Activated CD8-positive, alpha-beta T cell treated with anti-CD3 and anti-CD28 coated beads for 36 hours (primary cell): ENCODE measurements around the gene TPH1. TPM values are rescaled to one million over a fixed set of nuclear protein-coding genes. Genes with fewer than 3 reads are reported as not detected.

Source experiments
- ATAC-seq: fragments of 200-7000 bp; cut with Tn5 transposase; one replicate; pipeline ENCODE4 v1.10.0; 2021; ENCODE audit warnings: mild to moderate bottlenecking, moderate library complexity
- CTCF ChIA-PET: fragments of 350-600 bp; sonication (Branson Sonifier 250); formaldehyde crosslinking; loops from one replicate; lab custom pipeline; 2021; ENCODE audit warnings: antibody characterized with exemption; lab: Charles Lee
- POLR2A ChIA-PET: fragments of 350-600 bp; sonication (Branson Sonifier 250); formaldehyde crosslinking; loops from one replicate; lab custom pipeline; 2021; ENCODE audit warnings: antibody characterized with exemption; lab: Charles Lee
- DNase-seq: peaks from one replicate; pipeline ENCODE4 v3.0.0-alpha.2; 2020
- H3K27ac Mint-ChIP-seq: one replicate; pipeline ENCODE4 v1.8.0; 2021; ENCODE audit warnings: mild to moderate bottlenecking, mixed read lengths
- H3K27me3 Mint-ChIP-seq: one replicate; pipeline ENCODE4 v1.8.0; 2021; ENCODE audit warnings: mixed read lengths
- H3K36me3 Mint-ChIP-seq: one replicate; pipeline ENCODE4 v1.8.0; 2021; ENCODE audit warnings: low read depth, mixed read lengths
- H3K4me1 Mint-ChIP-seq: one replicate; pipeline ENCODE4 v1.8.0; 2021; ENCODE audit warnings: low read depth, mixed read lengths
- H3K4me3 Mint-ChIP-seq: one replicate; pipeline ENCODE4 v1.8.0; 2021; ENCODE audit warnings: mild to moderate bottlenecking, moderate library complexity, mixed read lengths
- H3K9me3 Mint-ChIP-seq: one replicate; pipeline ENCODE4 v1.8.0; 2021; ENCODE audit warnings: mixed read lengths
- CTCF ChIP-seq: fragments of 200-600 bp; IDR thresholded peaks from one replicate; pipeline ENCODE4 v1.8.0; 2022; ENCODE audit warnings: antibody characterized with exemption, mild to moderate bottlenecking
- intact Hi-C: fragments of 100-400 bp; cut with micrococcal nuclease; formaldehyde crosslinking; loops from one replicate; pipeline ENCODE4 v1.10.0; 2022
- total RNA-seq, 2 experiments: library from RNA; stranded (reverse); gene quantifications; one replicate each; pipeline ENCODE4 v1.2.3, GENCODE V29; 2021

The TPH1 gene
- total RNA-seq, 2 experiments from 2014 or later = 0.18 to 0.23 TPM

GRCh38 chr11:18063862-18064434 lies 17.9 kb upstream of the TPH1 start:
- ChIA-PET POLR2A (no interaction called here), CTCF (interaction anchor here (1.3 kb wide), 1 partner anchor 72 kb away, joined by 4 read pairs; no protein-coding TSS in a partner anchor)
- ATAC-seq = no peak

GRCh38 chr11:18063125-18063524 lies 17.1 kb upstream of the TPH1 start:
- Mint-ChIP-seq H3K9me3 (no peaks in the 10 kb centered on the region), H3K27ac (no peak overlapping the region), H3K4me1 (no peaks in the 10 kb centered on the region), H3K27me3 (no peaks in the 10 kb centered on the region), H3K36me3 (no peaks in the 10 kb centered on the region), H3K4me3 (no peak overlapping the region)
- DNase-seq (no peak), ATAC-seq (no peak)
- intact Hi-C loops = no loop called here
- TF ChIP-seq CTCF = no peak
- POLR2A ChIA-PET = no interaction called here
- CTCF ChIA-PET = interaction anchor here (1.3 kb wide), 1 partner anchor 72 kb away, joined by 4 read pairs; no protein-coding TSS in a partner anchor

More at GRCh38 chr11:18063862-18064434, 17.9 kb upstream of the TPH1 start:
- DNase-seq = no peak
- intact Hi-C loops = no loop called here
- Mint-ChIP-seq H3K9me3 (no peaks in the 10 kb centered on the region), H3K27ac (no peak overlapping the region), H3K27me3 (no peaks in the 10 kb centered on the region), H3K36me3 (no peaks in the 10 kb centered on the region), H3K4me3 (no peak overlapping the region), H3K4me1 (no peaks in the 10 kb centered on the region)
- TF ChIP-seq CTCF = no peak

- H3K4me1 Mint-ChIP-seq = no peaks in the 10 kb centered on the region
- ATAC-seq (no peak), DNase-seq (no peak)
- CTCF ChIA-PET = no interaction called here
- POLR2A ChIA-PET = no interaction called here
- no peak for TF ChIP-seq CTCF
- intact Hi-C loops = no loop called here
- H3K36me3 Mint-ChIP-seq = no peaks in the 10 kb centered on the region
- no peaks in the 10 kb centered on the region for H3K9me3 Mint-ChIP-seq
- no peak overlapping the region for H3K27ac Mint-ChIP-seq
- no peaks in the 10 kb centered on the region for H3K27me3 Mint-ChIP-seq
- no peak overlapping the region for H3K4me3 Mint-ChIP-seq
These were observed 15.3 kb upstream of the TPH1 start for GRCh38 chr11:18061351-18061750.

- CTCF ChIA-PET = no interaction called here
- no peak overlapping the region for H3K27ac Mint-ChIP-seq
- DNase-seq (no peak), ATAC-seq (no peak)
- intact Hi-C loops = no loop called here
- no peaks in the 10 kb centered on the region for H3K36me3 Mint-ChIP-seq
- no peaks in the 10 kb centered on the region for H3K4me1 Mint-ChIP-seq
- no peaks in the 10 kb centered on the region for H3K27me3 Mint-ChIP-seq
- H3K9me3 Mint-ChIP-seq = no peaks in the 10 kb centered on the region
- POLR2A ChIA-PET = interaction anchor here (0.6 to 1.0 kb wide), 2 partner anchors 15 to 43 kb away, joined by 3 to 5 read pairs; partner anchors contain the start of gene SERGEF
- no peak for TF ChIP-seq CTCF
- no peak overlapping the region for H3K4me3 Mint-ChIP-seq
These were observed 10.6 kb upstream of the TPH1 start for GRCh38 chr11:18056561-18057181.

GRCh38 chr11:18054511-18055103 lies 8.5 kb upstream of the TPH1 start:
- ATAC-seq = no peak
- ChIA-PET CTCF (no interaction called here), POLR2A (interaction anchor here (0.6 kb wide), 1 partner anchor 730 kb away, joined by 3 read pairs; no protein-coding TSS in a partner anchor)
- Mint-ChIP-seq H3K4me1 (no peaks in the 10 kb centered on the region), H3K36me3 (no peaks in the 10 kb centered on the region), H3K27me3 (no peaks in the 10 kb centered on the region), H3K4me3 (no peak overlapping the region), H3K9me3 (no peaks in the 10 kb centered on the region), H3K27ac (no peak overlapping the region)
- intact Hi-C loops = no loop called here
- TF ChIP-seq CTCF = no peak
- no peak for DNase-seq
